HL-60 (cell line): ENCODE results near the gene CACNA1C.

Experiments
- DNase-seq, 2 experiments: peaks; one replicate each; pipeline ENCODE4 v3.0.0-alpha.2; 2010 to 2020; ENCODE audit warnings: low read depth in 1 of 2, low spot score in 1 of 2
- H3K27ac ChIP-seq: fragments of 250-450 bp; sonication (Bioruptor Pico); replicated peaks from 2 replicates; pipeline ENCODE4 v1.5.1; 2020; ENCODE audit warnings: mild to moderate bottlenecking, moderate library complexity
- H3K27me3 ChIP-seq: fragments of 250-450 bp; sonication (Bioruptor Pico); 2 replicates; pipeline ENCODE4 v1.5.1; 2021; ENCODE audit warnings: mild to moderate bottlenecking, moderate library complexity; ENCODE audit not compliant: insufficient read depth, poor library complexity, severe bottlenecking
- H3K4me3 ChIP-seq: replicated peaks from 2 replicates; pipeline ENCODE4 v1.5.1; 2011; ENCODE audit warnings: mild to moderate bottlenecking, control low read depth, low read length; ENCODE audit not compliant: insufficient read depth
- GABPA ChIP-seq: IDR thresholded peaks from 2 replicates; pipeline ENCODE4 v1.6.1; 2012; ENCODE audit warnings: low read depth
- POLR2AphosphoS5 ChIP-seq: IDR thresholded peaks from 2 replicates; pipeline ENCODE4 v1.6.1; 2012; ENCODE audit warnings: low read depth
- SPI1 ChIP-seq: IDR thresholded peaks from 2 replicates; pipeline ENCODE4 v1.6.1; 2012; ENCODE audit warnings: low read depth, mild to moderate bottlenecking, borderline replicate concordance
- TF ChIP-seq, protein P1 (sequence below): IDR thresholded peaks from one replicate; pipeline ENCODE4 v1.5.1; 2011; ENCODE audit warnings: low read length, control low read depth, inconsistent platforms; ENCODE audit not compliant: insufficient read depth
- TF ChIP-seq, protein P2 (sequence below): IDR thresholded peaks from 2 replicates; pipeline ENCODE4 v1.6.1; 2012; ENCODE audit warnings: low read depth; ENCODE audit not compliant: insufficient replicate concordance

Gene CACNA1C

GRCh38 chr12:2539938-2540337, 487.2 kb downstream of the CACNA1C start:
- Histone ChIP-seq H3K27ac (no peak overlapping the region), H3K27me3 (no peaks in the 10 kb centered on the region), H3K4me3 (no peak overlapping the region)
- DNase-seq: no peak
- TF ChIP-seq SPI1 (no peak), POLR2AphosphoS5 (no peak), GABPA (no peak)
- TF ChIP-seq, protein P1, sequence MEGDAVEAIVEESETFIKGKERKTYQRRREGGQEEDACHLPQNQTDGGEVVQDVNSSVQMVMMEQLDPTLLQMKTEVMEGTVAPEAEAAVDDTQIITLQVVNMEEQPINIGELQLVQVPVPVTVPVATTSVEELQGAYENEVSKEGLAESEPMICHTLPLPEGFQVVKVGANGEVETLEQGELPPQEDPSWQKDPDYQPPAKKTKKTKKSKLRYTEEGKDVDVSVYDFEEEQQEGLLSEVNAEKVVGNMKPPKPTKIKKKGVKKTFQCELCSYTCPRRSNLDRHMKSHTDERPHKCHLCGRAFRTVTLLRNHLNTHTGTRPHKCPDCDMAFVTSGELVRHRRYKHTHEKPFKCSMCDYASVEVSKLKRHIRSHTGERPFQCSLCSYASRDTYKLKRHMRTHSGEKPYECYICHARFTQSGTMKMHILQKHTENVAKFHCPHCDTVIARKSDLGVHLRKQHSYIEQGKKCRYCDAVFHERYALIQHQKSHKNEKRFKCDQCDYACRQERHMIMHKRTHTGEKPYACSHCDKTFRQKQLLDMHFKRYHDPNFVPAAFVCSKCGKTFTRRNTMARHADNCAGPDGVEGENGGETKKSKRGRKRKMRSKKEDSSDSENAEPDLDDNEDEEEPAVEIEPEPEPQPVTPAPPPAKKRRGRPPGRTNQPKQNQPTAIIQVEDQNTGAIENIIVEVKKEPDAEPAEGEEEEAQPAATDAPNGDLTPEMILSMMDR: no peak
- TF ChIP-seq, protein P2, sequence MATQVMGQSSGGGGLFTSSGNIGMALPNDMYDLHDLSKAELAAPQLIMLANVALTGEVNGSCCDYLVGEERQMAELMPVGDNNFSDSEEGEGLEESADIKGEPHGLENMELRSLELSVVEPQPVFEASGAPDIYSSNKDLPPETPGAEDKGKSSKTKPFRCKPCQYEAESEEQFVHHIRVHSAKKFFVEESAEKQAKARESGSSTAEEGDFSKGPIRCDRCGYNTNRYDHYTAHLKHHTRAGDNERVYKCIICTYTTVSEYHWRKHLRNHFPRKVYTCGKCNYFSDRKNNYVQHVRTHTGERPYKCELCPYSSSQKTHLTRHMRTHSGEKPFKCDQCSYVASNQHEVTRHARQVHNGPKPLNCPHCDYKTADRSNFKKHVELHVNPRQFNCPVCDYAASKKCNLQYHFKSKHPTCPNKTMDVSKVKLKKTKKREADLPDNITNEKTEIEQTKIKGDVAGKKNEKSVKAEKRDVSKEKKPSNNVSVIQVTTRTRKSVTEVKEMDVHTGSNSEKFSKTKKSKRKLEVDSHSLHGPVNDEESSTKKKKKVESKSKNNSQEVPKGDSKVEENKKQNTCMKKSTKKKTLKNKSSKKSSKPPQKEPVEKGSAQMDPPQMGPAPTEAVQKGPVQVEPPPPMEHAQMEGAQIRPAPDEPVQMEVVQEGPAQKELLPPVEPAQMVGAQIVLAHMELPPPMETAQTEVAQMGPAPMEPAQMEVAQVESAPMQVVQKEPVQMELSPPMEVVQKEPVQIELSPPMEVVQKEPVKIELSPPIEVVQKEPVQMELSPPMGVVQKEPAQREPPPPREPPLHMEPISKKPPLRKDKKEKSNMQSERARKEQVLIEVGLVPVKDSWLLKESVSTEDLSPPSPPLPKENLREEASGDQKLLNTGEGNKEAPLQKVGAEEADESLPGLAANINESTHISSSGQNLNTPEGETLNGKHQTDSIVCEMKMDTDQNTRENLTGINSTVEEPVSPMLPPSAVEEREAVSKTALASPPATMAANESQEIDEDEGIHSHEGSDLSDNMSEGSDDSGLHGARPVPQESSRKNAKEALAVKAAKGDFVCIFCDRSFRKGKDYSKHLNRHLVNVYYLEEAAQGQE: no peak

DNA sequence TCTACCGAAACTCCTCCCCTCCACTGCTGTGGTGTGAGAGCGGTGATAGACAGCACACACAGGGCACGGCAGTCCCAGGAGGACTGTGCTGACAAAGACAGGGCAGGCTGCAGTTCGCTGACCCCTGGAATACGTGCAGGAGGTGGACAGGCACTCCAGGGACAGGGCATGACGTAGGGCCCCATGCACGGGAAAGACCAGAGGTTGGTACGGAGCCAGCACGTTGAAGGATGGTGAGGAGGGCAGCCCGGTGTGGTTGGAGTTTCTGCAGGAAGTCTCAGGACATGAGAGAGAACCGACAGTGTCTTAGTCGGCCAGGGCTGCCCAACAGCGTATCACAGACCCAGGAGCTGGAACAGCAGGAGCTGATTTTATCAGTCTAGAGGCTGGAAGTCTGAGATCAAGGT, 487.8 kb downstream of the CACNA1C start:
- TF ChIP-seq POLR2AphosphoS5 (no peak), SPI1 (no peak), GABPA (no peak)
- TF ChIP-seq, protein P2: no peak
- TF ChIP-seq, protein P1: no peak
- Histone ChIP-seq H3K27me3 (no peaks in the 10 kb centered on the region), H3K27ac (no peak overlapping the region), H3K4me3 (no peak overlapping the region)
- no peak for DNase-seq

GRCh38 chr12:2541631-2542204, 488.9 kb downstream of the CACNA1C start:
- Histone ChIP-seq H3K27ac (no peak overlapping the region), H3K4me3 (no peak overlapping the region), H3K27me3 (no peaks in the 10 kb centered on the region)
- DNase-seq: no peak
- TF ChIP-seq SPI1 (no peak), POLR2AphosphoS5 (no peak), GABPA (no peak)
- TF ChIP-seq, protein P1: no peak
- TF ChIP-seq, protein P2: no peak
